HK-2 (cell line): ENCODE data around the gene OGFR.

Source experiments
- DNase-seq: peaks from one replicate; pipeline ENCODE4 v3.0.0-alpha.2; 2018; ENCODE audit not compliant: unreplicated experiment

The OGFR gene

DNA sequence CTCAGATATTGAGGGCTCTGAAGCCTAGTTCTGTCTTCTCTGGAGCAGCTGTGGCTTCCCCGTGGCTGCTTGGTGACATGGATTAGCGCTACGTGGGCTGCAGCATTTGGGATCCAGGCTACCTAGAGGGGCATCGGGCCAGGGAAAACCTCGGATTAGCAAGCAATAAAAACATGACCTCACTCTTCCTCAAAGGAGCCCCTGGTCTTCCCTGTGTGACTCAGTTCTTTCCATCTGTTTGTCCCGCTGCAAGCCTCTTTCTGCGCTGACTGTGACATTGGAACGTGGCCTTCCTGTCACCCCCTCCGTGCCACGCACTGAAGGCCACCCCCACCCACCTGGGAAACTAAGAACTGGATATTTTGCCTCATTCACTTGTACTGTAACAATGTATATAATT is 4.8 kb upstream of the OGFR start:
- DNase-seq = no peak

DNA sequence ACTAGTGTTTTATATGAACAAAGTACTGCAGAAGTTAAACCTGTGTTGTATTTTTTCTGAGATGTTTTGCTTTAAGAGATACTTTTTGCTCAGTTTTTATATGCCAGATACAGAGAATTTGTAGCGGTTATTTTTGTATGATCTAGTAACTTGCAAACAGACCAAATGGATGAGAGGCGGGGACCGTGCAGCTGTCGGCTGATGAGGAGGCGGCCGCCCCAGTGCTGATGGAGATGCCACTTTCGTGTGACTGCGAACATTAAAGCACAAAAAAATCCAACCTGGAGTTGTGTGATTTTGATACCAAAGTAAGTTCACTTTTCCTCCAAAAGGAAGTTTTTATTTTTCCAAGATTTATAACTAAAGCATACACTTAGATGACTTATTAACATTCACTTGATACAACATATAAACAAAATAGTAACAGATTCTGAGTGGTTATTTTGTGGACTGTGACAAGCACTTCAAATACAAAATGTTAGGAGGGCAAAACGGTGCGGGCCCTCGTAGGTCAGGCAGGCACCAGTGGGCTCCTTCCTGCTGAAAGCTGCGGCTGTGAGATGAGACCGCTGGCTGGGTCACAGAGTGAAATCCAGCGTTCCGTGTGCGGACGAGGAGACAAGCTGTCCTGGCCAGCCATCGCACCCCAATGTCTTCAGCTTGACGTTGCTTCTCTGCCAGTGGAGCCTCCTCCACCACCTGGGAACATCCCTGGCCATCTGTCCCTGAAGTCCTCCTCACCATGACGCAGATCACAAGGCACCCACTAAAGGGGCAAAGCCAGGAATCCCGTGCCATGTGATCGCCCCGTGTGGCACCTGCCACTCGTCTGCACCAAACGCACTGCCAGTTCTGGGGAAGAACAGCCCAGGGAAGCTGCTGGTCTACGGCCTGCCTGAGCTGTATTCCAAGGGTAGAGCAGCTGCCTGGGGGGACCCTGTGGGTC is 4.0 kb upstream of the OGFR start:
- DNase-seq = no peak

DNA sequence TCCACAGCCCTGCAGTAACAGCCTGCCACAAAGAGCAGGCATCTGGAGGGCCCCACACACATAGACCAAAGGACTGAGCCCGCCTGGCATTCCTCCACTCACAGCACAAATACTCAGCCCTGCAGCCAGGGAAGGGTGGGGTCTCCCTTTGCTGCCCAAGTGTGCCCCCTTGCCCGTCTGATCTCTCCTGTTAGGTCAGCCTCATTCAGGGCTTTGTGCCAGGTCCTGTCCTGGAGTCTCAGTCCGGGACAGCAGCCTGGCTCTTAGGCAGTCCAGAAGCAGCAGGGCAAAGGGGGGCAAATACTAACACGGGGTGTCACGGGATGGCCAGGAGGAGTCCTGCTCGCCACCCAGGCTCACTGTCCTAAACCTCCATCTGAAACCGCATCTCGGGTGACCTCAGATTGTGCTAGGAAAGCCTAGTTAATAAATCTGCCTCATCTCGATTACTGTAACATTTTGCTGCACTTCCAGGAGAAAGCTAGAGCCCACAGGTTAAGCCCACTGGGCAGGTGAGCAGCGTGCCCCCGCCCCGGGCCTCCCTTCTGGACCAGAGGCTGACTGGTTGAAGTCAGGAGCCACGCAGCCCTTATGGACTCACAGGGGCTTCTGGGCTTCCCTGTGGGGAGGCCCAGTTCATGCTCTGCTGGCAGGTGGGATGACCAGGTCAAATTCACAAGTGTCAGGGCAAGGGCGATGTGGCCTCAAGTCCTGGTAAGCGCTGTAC is 3.2 kb upstream of the OGFR start:
- no peak for DNase-seq

DNA sequence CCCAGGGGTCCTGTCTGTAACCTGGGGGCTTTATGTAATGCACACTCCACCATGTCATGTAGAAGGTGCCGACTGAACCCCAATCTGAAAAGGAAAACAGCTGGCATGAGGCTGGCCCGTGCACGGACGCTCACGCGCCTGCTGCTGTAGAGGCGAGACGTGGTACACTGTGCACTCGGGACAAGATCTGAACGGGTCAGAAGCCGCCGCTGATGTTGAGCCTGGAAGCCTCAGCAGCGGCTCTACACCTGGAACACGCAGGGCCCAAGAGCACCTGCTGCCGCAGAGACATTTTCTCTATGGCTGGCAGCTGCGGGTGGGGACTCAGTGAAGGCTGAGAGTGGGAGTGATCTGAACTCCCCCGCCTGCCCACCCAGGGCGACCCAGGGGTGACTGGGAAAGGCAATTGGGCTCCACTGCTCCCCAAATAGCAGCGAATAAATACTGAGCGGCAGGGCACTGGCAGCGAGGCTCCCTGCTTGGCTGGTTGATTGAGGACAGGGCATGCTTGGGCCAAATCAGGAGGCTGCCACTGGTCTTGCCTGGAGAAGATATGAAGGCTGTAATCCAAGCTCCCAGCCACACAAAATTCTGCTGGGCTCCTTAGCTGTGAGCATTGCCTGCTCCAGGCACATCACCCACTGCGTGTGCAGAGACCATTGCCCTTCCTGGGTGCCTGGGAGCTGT is 2.5 kb upstream of the OGFR start:
- DNase-seq = no peak

DNA sequence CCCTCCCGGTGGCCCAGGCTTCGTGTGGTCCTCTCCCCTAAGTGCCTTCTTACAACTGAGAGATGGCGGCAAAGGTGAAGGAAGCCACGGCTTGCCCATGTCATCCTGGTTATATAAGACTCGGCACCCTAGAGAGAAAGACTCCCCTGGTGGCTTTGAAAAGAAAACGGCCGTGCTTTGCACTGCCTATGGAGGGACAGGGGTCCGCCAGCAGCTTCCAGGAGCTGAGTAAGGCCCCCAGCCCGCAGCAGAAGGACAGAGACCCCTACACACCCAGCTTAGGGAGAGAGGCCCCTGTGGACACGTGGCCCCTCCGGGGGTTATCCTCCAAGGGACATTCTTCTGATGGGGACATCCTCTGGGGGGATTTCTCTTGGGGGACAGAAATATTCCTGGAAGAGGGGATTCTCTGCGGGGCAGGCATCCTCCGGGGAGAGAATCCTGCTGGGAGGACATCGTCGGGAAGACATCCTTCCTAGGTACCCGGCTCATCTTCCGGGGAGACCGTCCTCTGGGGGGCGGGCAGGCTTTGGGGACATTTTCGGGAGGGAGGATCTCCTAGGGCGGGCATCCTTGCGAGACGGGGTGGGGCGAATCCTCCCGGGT is 511 bp upstream of the OGFR start:
- no peak for DNase-seq

DNA sequence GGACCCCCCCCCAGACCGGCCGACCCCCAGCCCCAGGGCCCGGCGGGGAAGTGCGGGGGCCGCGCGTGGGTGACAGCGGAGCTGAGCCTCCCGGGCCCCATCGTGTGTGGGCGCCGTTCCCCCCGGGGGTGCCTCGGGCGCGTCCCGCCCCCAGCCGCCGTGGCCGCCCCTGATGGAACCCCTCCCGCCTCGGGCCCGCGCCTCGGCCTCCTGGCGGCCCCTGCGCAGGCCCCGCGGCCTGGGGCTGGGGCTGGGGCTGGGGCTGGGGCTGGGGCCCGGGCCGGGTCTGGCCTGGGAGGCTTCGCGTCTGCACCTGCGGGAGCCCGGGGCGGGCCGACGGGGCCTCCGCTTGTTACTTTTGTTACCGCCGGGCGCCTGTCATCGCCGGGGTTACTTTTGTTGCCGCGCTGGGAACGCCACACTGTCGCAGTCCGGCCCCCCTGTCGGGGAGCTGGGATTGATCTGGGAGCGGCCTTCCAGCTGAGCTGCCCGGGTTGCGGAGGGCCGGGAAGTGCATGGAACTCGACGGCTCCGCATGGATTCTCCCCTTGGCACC is 598 bp downstream of the OGFR start:
- DNase-seq = no peak

DNA sequence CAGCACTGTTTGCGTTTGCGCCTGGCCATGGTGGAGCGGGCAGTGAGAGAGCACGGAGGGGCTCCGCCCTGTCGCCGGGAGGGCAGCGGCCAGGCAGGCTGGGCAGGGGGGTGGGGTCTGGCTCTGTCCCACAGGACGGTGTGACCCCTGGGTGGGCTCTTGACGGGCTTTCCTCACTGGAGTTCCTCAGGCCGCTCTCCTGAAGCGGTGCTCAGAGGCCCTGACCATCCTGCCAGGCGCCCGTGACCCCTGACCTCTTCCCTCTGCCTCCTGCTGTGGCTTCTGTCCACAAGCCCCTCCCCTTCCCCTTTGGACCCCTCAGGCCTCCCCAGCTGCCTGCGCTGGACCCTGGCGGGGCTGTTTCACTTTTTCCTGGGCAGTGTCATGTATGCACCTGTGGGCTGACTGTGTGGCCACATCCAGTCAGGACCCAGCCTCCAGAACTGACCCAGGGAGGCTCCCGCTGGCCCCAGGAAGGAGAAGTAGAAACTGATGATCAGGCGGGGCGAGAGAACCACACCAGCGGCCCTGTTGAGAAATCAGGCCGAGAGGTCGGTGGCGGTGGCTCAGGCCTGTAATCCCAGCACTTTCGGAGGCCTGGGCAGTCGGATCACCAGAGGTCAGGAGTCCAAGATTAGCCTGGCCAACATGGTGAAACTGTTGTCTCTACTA is 1.2 kb downstream of the OGFR start:
- DNase-seq = no peak

DNA sequence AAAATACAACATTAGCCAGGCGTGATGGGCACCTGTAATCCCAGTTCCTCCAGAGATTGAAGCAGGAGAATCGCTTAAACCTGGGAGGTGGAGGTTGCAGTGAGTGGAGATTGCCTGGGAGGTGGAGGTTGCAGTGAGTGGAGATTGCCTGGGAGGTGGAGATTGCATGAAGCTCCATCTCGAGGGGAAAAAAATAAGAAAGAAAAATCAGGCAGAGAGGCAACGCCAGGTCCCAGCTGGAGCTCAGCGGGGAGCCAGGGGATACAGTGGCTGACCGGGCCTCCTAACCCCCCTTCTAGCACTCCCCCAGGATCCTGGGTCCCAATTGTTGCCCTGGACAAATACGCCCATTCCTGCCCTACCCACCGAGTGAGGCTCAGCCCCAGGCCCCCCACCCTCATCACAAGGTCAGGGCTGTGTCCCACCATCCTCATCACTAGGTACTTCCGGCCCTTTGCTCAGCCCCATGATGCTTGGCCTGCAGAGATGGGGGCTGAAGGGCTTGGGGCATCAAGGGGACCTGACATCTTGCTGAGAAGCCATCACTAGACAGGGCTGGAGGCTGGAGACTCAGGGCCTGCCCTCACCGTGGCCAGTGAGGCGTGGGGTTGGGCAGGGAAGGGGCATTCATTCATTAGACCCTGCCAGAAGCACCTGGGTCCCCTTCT is 1.9 kb downstream of the OGFR start:
- DNase-seq = no peak

DNA sequence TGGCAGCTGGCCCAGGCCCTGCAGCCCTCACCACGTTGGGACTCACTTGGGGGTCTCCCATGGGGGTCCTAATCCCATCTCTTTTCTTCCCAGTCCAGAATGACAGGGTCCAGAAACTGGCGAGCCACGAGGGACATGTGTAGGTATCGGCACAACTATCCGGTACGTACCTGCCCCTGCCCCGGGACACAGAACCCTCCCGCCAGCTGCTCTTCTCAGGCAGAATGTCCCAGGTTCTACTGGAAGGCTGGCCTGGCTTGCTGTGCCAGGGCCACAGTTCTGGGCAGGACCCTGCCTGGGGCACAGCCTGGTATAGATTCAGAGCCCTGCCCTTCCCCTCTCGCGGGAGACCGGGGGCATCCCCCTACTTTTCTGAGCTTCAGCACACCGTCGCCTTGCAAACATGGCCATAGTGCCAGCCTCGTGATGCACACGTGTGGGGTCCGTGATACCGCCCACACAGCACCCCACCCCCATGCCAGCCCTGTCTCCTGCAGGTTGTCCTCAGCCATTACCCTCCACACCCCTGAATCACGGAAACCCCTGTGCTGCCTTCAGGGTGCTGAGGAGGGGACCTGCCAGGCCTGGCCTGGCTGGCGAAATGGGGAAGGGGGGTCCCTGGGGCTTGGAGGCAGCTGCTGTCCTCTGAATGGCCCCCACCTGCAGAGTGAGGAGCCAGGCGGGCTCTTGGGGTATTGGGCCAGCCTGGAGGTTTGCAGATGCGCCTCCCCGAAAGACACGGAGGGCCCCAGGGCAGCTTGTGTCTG is 3.0 kb downstream of the OGFR start:
- DNase-seq = no peak

DNA sequence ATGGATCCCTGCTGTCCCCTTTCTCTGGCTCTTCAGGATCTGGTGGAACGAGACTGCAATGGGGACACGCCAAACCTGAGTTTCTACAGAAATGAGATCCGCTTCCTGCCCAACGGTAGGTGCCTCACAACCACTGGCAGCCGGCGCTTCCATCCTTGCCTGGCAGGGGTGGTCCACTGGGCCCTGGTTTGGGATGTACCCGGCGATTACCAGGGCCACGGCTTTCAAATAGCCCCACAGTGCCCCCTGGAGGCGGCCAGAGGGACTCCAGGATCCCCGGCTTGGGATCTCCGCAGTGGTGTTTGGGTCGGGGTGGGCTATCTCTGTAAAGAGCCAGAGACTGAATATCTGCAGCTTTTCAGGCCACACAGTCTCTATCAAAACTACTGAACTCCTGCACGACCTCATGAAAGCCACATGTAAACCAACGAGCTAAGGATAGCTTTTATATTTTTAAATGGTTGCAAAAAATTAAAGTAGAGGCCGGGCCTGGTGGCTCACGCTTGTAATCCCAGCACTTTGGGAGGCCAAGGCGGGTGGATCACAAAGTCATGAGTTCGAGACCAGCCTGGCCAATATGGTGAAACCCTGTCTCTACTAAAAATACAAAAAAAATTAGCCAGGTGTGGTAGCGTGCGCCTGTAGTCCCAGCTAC is 3.7 kb downstream of the OGFR start:
- peak; percentile 76 for DNase-seq

DNA sequence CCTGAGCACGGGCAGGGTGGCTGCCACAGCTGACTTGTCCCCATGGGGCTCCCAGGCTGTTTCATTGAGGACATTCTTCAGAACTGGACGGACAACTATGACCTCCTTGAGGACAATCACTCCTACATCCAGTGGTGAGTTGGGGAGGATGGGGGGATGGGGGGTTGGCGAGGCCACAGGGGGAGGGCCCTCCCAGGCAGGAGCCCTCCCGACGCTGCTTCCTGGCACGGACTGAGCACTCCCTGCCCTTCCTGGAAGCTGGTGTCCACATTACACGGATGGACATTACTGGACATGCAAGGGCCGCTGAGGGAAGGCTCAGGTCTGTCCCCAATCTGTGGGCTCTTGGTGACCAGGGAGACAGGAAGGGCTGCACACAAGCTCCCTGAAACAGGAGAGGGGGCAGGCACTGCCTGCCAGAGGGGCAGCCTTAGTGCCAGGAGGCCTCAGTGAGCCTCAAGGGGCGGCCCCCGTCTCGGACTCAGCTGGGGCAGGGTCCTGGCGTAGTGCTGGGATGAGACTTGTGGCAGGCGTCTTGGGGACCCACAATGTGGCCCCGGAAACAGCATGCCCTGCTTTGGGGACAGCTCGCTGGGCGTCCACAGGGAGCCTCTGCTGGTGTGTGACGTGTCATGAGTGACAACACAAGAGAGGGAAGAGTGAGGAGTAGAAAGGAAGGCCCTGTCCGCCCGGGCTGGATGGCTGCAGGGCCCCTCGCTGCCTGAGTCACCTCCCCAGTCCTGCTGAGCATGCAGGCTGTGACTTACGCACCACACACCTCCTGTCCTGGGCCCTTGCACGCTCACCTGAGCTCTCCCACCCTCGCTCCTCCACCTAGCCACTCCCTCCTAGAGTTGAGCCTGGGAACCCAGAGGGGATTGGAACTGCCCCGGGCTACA is 5.1 kb downstream of the OGFR start:
- no peak for DNase-seq

DNA sequence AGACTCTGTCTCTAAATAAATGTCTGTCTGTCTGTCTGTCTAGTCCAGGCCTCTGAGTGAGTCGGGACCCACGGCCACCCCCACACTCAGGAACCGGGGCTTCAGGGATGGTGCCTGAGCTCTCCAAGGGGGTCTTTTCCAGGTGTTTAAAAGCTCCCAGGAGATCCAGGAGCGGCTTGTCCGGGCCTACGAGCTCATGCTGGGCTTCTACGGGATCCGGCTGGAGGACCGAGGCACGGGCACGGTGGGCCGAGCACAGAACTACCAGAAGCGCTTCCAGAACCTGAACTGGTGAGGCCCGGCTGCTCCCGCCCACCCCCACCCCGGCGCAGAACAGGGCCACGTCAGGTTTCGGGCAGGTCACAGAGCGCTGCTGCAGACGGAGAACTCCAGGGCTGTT is 6.7 kb downstream of the OGFR start:
- DNase-seq = no peak

DNA sequence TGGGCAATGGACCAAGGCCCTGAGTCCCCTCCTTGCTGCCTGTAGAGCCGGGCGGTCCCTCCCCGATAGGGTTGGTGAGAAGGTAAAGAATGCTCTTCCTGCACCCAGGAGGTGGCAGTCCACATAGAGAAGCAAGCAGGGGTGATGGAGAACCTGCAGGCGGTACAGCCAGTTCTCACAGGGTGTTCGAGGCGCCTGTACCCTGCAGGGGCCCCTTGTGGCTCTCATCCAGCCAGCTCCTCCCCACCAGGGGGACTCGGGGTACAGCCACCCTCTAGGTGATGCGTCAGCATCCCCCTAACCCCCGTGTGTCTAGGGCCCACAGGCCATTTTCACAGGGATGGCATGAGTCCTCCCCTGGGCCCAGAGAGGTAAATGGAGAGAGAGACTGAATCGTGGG is 7.1 kb downstream of the OGFR start:
- no peak for DNase-seq

DNA sequence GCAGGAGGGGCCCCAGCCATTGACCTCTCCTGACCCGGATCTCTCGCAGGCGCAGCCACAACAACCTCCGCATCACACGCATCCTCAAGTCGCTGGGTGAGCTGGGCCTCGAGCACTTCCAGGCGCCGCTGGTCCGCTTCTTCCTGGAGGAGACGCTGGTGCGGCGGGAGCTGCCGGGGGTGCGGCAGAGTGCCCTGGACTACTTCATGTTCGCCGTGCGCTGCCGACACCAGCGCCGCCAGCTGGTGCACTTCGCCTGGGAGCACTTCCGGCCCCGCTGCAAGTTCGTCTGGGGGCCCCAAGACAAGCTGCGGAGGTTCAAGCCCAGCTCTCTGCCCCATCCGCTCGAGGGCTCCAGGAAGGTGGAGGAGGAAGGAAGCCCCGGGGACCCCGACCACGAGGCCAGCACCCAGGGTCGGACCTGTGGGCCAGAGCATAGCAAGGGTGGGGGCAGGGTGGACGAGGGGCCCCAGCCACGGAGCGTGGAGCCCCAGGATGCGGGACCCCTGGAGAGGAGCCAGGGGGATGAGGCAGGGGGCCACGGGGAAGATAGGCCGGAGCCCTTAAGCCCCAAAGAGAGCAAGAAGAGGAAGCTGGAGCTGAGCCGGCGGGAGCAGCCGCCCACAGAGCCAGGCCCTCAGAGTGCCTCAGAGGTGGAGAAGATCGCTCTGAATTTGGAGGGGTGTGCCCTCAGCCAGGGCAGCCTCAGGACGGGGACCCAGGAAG is 7.7 kb downstream of the OGFR start:
- DNase-seq = no peak

DNA sequence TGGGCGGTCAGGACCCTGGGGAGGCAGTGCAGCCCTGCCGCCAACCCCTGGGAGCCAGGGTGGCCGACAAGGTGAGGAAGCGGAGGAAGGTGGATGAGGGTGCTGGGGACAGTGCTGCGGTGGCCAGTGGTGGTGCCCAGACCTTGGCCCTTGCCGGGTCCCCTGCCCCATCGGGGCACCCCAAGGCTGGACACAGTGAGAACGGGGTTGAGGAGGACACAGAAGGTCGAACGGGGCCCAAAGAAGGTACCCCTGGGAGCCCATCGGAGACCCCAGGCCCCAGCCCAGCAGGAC is 8.2 kb downstream of the OGFR start:
- no peak for DNase-seq

DNA sequence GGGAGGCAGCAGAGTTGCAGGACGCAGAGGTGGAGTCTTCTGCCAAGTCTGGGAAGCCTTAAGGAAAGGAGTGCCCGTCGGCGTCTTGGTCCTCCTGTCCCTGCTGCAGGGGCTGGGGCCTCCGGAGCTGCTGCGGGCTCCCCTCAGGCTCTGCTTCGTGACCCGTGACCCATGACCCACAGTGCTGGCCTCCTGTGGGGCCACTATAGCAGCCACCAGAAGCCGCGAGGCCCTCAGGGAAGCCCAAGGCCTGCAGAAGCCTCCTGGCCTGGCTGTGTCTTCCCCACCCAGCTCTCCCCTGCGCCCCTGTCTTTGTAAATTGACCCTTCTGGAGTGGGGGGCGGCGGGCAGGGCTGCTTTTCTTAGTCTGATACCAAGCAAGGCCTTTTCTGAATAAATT is 9.0 kb downstream of the OGFR start:
- no peak for DNase-seq

DNA sequence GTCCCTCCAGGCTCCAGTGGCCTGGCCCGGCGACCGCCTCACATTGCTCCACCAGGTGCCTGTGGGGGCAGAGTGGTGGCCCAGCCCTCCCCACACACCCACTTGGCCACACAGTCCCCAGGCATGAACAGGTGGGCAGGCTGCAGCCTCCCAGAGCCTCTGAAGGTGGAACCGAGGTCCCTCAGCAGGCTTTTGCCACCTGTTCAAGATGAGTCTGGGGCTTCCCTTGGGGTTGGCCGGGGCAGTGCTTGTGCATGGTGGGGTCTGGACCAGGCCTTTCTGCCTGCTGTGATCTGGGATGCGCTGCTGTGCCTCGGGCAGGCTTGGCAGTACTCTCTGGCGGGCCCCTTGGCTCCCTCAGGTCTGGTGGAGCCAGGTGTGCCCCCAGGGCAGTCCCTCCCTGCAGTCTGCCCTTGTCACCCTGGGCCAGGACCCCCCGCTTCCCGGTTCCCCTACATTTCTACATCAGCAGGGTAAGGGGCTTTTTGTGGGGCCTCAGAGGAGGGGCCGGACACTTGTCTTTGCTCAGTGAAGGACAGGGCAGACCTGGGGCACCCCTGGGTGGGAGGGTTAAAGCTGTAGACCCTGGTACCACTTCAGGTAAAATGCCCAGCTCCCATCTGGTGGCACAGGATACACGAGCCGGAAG is 9.5 kb downstream of the OGFR start:
- no peak for DNase-seq

DNA sequence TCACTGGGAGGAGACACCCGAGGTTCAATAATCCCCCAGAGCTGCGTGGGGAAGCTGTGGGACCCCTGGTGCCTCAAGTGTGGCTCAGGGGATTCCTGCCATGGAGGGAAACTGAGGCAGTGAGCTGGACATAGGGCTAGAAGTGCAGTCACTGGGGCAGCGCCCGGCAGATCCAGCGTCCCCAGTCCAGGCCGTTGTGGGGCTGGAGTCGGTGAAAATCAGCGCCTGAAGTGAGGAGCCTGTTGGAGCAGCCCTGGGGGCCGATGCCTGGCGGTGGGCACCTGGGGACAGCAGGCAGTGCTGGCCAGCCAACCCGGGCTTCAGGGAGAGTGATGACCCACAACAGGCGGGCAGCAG is 10.1 kb downstream of the OGFR start:
- no peak for DNase-seq
